Inflammatory macrophage treated with lipopolysaccharide for 1 hour (primary cell): ENCODE data around the gene ASIC5.

ENCODE experiments used
- DNase-seq, 2 donors: peaks; one replicate each; pipeline ENCODE4 v3.0.0-alpha.2; 2020 to 2022

Gene ASIC5

DNA sequence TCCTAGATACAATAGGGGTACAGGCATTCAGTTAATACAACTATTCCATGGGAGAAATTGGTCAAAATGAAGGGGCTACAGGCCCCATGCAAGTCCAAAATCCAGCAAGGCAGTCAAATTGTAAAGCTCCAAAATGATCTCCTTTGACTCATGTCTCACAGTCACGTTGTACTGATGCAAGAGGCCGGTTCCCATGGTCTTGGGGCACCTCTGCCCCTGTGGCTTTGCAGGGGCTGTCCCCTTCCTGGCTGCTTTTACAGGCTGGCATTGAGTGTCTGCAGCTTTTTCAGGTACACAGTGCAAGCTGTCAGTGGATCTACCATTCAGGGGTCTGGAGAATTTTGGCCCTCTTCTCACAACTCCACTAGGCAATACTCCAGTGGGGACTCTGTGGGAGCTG lies 12.5 kb upstream of the ASIC5 start:
- DNase-seq = no peak

DNA sequence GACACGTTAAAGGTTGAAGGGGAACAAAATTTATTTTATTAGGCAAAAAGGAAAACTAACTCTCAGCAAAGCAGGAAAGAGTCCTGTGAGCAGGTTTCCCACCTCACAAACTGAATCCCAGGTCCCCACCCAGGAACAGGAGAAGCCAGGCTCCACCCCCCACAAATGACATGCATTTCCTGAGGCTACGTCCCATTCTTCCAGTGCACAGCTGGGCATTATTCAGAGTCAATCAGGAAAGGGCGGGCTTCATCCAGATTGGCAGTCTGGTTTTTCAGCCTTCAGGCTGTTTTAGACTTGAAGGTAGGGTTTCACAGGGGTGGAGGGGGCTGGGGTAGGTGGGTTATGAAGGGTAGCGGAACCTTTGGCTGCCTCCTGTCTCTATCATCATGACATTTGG lies 11.9 kb upstream of the ASIC5 start:
- no peak for DNase-seq

DNA sequence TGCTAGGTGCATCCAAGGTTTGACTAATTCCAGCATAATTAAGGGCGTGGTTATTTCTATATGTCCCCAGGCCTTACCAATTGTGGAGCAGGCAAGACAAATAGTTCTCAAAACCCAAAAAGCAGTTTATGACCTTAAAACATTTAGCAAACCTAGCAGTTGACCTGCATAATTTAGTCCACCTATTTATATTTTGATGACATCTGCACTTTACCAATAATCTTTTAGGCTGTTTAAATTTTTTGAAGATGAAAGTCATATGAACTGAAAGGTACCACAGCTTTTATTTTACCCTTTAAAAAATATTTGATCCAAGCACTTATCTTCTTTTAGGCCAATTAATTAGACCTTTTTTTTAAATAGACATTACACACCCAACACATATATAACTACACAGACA lies 9.8 kb upstream of the ASIC5 start:
- no peak for DNase-seq

DNA sequence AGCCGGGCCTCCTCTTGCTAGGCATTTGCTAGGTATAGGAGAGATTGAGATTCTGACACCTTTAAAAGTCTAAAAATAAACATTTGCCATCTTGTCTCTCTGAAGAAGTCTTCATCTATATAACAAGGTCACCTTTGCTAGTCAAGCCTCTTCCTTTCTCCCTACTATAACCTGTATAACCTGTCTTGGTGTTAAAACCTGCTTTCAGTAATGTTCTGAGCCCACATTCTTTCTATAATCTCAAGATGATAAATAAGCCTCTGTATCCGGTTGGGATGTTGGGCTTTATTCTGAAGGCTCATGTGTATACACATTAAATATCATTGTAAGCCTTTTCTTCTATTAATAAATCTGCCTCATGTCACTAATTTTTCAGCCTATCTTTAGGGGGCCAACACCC lies 10.2 kb downstream of the ASIC5 start:
- DNase-seq = no peak

DNA sequence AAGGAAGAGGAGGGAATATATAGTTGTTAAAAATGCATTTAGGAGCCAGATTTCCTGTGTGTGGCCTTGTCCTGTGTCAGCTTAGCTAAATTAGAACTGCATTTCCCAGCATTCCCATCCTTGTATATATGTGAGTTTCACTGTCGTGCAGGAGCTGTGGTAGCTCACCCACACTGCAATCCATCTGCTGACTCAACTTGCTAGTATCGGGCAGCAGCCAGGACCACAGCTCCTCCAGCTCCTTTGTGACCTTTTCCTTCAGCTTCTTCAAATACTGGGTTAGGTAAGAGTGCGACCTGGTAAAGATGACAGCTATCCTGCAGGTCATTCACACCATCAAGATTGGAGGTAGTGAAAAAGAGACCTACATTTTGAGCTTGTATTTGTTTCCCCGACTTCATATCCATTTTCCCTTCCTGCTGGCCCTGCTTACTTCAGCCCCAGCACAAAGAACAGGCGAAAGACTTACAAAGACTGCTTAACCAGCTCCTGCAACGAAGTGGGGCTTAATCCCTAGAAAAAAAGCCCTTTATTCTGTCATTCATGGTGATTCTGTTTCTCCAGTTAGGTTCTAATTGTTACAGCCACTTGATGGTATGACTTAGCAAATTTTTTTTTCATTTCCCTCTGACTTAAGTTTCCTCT lies 11.4 kb downstream of the ASIC5 start:
- no peak for DNase-seq

DNA sequence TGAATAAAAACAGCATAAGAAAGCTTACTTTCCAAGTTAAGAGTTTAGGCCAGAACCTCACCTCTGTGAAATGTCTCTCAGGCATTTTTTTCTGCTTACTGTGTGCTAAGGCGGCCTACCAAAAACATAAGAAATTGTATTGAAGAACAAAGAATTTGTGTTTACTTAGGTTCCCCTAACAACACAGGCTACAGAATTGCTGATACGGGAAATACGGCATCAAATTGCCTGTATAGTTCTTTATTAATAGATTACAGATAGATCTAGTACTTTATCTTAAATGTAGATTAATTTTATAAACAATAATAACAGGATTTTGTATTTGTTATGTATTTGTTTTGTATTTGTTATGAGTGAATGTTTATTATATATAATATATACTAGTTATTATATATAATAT lies 12.9 kb downstream of the ASIC5 start:
- no peak for DNase-seq

DNA sequence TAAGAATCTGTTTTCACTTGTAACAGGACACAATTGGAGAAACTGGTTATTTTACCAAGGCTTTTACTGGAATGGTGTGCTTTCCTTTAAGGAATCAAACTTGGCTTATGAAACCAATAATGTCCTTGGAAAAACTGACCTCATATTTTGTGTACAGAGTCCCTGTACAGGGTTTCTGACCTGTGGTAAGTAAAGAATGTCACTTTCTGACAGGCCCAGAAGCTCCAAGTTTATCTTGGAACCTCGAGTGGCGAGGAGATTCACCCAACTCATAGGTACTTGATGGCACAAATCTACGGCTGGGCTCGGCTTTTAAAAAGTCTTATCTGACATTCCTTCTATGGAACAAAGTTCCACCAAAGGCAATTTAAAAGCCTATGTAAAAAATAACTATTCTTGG lies 17.0 kb downstream of the ASIC5 start:
- DNase-seq = no peak

DNA sequence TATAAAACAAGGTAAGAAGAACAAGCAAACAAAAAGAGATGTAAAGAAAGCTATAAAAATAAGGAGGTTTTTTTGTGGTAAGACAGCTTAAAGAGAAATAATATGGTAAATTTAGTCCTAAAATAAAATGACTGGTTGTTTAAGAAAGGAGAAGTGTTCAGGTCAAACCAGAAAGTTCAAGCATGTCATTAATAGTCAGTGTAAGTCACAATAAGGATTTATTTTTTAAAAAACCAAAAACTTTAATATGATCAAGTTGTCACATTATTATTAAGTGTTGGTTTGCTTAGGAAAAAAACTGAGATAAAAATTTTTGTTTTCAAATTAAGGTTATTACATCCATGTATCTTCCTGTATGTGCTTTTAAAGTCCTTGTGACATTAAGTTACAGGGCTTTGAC lies 19.1 kb downstream of the ASIC5 start:
- no peak for DNase-seq

DNA sequence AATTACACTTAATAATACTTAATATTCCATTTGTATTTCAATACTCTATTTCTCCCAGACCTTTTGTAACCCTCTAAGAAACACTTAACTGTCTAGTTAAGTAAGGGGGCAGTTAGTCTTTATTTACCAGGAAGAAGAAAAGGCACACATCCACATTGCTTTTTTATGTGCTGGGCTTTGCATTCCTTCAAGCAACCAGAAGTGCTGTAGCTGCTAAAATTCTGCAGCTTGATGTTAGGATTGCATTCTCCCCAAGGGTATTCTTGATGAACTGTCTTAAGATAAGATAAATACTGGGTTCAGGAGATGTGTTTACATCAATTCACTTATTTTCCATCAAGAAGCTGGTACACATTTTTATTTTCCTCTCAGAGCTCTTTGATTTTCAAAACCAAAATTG lies 24.0 kb downstream of the ASIC5 start:
- DNase-seq = no peak

DNA sequence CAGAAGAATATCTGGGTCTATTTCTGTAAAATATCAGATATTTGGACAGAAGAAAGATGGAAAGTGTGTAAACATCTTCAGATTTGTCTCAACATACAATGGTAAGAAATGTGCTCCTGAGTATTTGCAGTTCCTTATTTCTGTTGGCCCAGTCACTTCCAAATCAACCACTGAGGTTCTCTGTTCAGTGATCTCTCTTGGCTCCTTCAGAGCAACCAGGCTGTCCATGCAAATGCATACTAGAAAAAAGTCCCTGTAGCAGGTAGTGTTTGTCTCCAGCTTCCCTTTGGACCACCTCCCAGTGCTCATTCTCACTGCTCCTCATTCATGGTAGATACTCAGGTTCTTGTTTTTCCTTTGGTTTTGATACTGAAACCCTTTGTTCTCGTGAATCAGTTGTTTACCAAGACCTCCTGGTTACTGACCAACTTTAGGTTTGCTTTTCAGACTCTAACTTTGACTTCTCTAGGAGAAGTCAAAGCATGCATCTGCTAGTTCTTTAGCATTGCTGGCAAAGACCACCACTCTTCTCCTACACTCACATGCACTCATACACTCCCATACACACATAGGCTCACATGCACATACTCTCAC lies 28.8 kb downstream of the ASIC5 start:
- DNase-seq = no peak

DNA sequence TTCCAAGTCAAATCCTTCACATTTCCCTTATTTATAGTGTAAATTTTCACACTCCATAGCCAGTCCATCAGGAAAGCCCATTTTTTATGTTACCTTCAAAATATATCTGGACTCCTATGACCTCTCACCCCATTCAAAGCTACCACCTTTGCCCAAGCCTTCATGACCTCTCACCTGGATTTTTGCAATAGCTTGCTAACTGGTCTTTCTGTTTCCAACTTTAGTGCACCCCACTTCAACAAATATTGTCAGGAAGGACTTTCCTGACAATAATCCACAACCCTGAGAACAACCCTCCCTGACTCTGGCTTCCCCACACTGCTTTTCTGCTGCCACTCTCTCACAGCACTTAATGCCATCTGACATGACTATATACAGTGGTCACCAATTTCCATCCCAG lies 33.4 kb downstream of the ASIC5 start:
- no peak for DNase-seq

DNA sequence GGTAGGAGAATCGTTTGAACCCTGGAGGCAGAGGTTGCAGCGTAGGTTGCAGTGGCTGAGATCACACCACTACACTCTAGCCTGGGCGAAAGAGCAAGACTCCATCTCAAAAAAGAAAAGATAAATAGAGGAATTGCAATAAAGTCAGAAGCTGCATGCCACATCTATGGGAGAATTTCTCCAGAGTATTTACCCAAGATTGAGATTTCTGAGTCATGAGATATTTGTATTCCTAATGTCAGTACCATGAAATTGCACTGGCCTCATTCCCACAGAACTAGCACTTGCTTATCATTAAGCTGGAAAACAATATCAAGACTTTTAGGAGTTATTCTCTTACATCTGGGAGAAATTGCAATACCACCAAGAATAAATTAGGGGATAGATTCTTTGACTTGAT lies 37.4 kb downstream of the ASIC5 start:
- no peak for DNase-seq

DNA sequence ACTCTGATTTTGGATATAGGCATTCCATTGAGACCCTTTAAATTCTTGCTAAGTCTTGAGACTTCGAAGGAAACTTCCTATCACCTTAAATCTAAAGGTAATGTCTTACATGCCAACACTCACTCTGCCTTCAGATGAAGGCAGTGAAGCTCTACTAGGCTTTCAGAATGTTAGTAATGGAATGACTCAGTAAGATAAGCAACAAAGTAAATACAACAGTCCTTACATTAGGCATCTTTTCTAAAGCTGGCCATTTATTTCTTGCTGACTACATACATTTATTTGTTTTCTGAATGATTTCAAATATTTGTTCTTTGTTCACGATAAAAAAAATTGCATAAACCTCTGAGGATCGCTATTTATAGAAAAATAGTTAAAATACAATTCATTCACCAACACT lies 43.5 kb downstream of the ASIC5 start:
- DNase-seq = no peak

DNA sequence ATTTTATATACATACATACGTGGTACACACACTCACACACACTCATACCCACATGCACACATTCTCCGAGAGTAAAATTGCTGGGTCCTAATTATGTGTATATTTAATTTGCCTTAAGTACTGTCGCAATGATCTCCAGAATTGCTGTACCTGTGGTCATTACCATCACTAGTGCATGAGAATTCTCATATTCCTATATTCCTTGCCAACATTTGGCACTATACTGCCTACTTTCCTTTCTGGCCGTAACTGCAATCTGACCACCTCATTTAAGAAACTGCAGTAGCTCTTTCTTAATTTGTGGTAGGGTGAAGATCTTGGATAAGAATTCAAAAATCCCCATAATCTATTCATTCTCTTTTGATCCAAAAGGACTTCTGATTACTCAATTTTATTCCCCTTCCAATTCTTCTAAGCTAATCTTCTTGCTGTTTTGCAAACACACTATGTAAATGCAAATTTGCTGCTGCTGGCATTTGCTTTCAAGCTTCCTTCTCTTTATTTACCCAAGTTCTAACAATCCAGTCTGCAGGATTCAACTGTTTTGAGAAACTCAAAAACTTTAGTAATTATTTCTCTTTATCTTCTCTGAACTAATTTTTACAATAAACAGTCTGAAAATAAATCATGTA lies 45.1 kb downstream of the ASIC5 start:
- no peak for DNase-seq

DNA sequence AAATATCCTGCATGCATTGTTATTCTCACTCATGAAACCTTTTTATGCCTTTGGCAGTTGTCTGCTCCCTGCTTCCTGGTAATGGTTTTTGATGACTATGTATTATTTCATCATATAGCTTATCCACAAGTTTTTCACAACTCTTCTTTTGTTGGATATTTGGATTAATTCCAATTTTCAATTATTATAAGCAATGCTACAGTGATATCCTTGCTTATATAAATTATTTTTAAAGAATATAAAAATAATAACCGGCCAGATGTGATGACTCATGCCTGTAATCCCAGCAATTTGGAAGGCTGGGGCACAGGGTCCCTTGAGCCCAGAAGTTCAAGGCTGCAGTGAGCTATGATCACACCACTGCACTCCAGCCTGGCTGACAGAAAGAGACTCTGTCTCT lies 47.0 kb downstream of the ASIC5 start:
- no peak for DNase-seq

DNA sequence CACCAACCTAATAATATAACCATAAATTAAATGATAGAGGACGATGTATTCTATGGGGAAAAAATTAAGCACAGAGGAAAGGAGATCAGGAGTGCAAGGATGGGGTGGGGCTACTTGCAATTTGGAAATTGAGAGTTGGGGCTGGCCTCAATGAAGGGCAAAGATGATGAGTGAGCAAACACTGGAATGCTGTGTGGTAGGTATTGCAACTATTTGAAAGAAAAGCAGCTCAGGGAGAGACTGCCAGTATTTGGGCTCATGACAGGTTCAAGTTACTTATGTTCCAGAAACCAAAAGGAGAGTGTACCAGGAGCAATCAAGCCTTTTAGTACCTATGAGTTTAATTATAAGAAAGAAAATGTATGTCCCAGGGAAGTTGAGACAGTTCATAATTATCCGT lies 47.4 kb downstream of the ASIC5 start:
- no peak for DNase-seq

DNA sequence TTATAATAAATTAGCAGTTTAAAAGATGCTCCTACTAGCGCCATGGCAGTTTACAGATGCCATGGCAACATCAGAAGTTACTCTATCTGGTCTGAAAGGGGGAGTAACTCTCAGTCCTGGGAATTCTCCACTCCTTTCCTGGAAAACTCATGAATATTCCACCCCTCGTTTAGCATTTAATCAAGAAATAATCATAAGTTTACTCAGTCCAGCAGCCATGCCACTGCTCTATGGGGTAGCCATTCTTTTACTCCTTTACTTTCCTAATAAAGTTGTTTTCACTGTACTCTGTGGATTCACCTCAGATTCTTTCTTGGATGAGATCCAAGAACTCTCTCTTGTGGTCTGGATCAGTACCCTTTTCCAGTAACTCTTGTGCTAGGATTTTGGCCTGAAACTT lies 55.0 kb downstream of the ASIC5 start:
- DNase-seq = no peak

DNA sequence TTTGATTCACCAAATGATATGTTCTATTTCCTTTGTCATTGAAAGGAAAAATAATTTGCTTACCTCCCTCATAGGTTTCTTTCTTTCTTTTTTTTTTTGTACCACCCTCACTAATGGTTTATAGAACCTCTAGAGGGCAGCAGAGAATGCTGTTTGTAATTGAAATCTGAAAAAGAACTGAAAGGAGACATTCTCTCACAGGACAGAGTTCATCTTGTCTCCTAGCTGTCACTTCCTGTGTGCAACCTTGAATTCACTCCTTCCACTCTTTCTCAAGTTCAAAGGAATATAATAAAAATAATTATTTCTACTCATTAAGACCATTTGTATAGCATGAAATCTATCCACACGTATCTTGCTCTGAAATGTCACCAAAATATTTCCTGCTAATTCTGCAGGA lies 56.2 kb downstream of the ASIC5 start:
- peak; percentile 62 to 77 for DNase-seq

DNA sequence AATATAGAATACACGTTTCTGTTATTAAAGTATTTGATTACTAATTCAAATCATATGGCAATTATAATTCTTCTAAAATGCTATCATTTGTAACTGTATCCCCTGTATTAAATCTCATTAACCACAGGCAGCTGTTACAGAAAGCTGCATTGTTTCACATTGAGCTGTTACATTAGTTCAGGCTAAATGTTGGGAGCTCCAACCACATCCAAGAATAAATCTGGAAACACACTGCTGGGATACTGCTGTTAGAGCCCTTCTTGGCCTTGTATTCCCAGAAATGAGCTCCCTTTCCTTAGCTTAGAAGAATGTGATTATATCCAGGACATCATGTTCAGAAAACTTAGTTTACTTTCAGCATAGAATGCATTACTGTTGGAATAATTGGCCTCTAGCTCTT lies 59.1 kb downstream of the ASIC5 start:
- no peak for DNase-seq

DNA sequence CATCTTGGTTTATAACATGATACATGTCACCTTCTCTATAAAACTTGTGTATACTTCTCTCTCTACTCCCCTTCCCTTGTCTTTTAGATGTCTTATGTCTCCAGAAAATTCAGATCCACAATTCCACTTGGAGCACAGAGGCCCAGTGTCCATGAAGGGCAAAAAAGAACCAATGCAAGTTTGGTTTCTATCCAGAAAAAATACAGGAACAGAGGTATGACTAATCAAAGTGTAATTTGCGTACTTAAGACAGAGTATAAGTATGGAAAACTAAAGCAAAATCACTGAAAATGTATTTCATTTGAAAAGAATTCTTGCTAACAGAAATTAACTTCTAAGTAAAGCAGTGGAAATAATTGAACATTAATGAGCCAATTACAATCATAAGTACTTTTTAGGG lies 61.1 kb downstream of the ASIC5 start:
- no peak for DNase-seq

DNA sequence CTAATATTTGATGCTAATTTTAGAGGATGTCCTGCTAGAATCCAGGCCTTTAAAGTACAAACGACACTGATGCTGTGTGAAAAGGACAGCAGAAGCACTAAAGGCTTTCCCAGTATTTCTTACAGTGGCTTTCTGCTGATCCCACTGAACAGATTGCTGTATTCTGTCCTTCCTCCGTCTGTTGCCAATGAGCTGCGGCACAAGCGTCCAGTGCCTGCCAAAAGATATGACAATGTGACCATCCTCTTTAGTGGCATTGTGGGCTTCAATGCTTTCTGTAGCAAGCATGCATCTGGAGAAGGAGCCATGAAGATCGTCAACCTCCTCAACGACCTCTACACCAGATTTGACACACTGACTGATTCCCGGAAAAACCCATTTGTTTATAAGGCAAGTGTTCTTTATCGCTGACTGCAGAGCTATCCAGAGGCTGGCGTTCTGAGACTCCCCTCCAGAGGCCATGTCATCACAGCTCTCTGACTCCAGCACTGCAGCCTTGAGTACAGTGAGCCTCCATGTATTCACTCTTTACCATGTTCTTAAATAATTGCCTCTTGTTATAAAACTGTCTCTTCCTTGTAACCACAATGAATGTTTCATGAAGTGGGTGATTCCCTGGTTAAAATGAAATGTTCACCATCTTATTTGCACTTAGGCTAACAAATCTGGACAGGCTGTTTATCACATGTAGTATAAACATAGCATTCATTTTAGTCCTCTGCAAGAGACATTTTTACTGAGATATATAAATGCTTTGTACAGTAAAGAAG lies 63.7 kb downstream of the ASIC5 start:
- no peak for DNase-seq

DNA sequence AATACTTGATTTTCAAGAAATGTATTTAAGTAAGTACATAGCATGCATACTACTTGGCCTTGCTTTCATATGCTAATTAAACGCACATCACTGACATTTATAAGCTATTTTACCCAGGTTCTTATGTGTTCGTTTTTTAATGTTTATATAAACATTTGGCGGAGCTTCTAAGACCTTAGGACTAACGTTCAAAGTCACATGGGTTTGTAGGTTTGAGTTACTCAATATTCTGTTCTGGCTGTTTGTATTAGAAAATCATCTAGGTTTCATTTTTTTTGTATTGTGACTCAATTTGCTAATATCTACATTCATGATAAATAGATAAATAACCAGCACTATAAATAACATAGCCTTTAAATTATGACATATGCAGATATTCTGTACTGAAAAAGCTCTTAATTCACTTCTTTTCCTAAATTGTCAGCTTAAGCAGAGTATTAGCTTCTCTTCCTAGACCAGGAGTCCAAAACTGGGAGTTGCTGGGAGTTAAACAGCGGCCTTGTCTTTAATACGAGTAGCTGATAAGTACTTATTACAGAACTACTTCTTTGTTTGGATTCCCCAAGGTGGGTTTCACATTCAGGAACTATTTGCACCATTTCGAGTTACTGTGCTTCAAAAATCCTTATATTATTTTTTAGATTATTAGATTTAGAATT lies 65.3 kb downstream of the ASIC5 start:
- DNase-seq = no peak

DNA sequence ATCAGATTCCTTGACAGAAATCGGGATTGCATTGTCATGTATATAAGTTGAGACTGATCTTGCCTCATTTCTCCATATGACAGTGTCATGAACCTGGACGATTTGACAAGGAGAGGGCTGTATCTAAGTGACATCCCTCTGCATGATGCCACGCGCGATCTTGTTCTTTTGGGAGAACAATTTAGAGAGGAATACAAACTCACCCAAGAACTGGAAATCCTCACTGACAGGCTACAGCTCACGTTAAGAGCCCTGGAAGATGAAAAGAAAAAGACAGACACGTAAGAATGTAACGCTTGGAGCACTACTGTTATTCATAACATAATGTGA lies 66.3 kb downstream of the ASIC5 start:
- DNase-seq = no peak
